GM10248 (cell line): Measurements from ENCODE around the gene ATF1.
"Not testable (repeated sequence)": the region's sequence is repeated elsewhere in the genome, so short reads cannot be mapped to it uniquely, and the experiment has no call there.

Experiments used
- CTCF ChIA-PET: fragments of 300-600 bp; sonication (Branson Sonifier 250); formaldehyde crosslinking; extraction: SDS; loops from one replicate; lab custom pipeline; 2021; ENCODE audit warnings: antibody characterized with exemption; lab: Yijun Ruan, JAX
- POLR2A ChIA-PET: fragments of 350-650 bp; sonication (Branson Sonifier 250); formaldehyde crosslinking; extraction: SDS; loops from one replicate; lab custom pipeline; 2020; ENCODE audit warnings: antibody characterized with exemption; lab: Yijun Ruan, JAX
- DNase-seq: peaks from one replicate; pipeline ENCODE4 v3.0.0; 2012; ENCODE audit errors: extremely low spot score
- CTCF ChIP-seq: IDR thresholded peaks from 2 replicates; pipeline ENCODE4 v1.5.1; 2012; ENCODE audit warnings: mild to moderate bottlenecking, low read depth; ENCODE audit errors: extremely low read depth, missing control alignments, control extremely low read depth

Gene ATF1

GRCh38 chr12:50765095-50765911 lies 1.4 kb downstream of the ATF1 start:
- DNase-seq: peak; percentile 70
- CTCF ChIA-PET: interaction anchor here (0.6 to 3.2 kb wide), 39 partner anchors 11 to 585 kb away, joined by 3 to 53 read pairs (median 4); partner anchors contain the start of gene SLC11A2
- POLR2A ChIA-PET: interaction anchor here (0.5 kb wide), 1 partner anchor 11 kb away, joined by 5 read pairs; no protein-coding TSS in a partner anchor
- TF ChIP-seq CTCF: peak; percentile 64

- ChIA-PET CTCF (interaction anchor here (1.1 to 2.4 kb wide), 7 partner anchors 9 to 455 kb away, joined by 3 to 10 read pairs (median 3); partner anchors contain the start of gene SLC11A2), POLR2A (no interaction called here)
- no peak for DNase-seq
- TF ChIP-seq CTCF: no peak
Measured at GRCh38 chr12:50768391-50768790, 4.5 kb downstream of the ATF1 start.

GRCh38 chr12:50768813-50769212 lies 4.9 kb downstream of the ATF1 start:
- POLR2A ChIA-PET, DNase-seq: not testable (repeated sequence)
- CTCF ChIA-PET: interaction anchor here (1.2 to 1.7 kb wide), 5 partner anchors 9 to 259 kb away, joined by 3 to 4 read pairs (median 3); partner anchors contain the start of gene SLC11A2

GRCh38 chr12:50771409-50771808 lies 7.5 kb downstream of the ATF1 start:
- ChIA-PET POLR2A (no interaction called here), CTCF (no interaction called here)
- DNase-seq: no peak
- no peak for TF ChIP-seq CTCF

GRCh38 chr12:50772470-50772869 lies 8.6 kb downstream of the ATF1 start:
- ChIA-PET POLR2A (no interaction called here), CTCF (interaction anchor here (1.1 to 6.6 kb wide), 2 partner anchors 8 to 21 kb away, joined by 3 to 53 read pairs; partner anchors contain the start of gene ATF1)
- TF ChIP-seq CTCF: no peak
- no peak for DNase-seq

DNA sequence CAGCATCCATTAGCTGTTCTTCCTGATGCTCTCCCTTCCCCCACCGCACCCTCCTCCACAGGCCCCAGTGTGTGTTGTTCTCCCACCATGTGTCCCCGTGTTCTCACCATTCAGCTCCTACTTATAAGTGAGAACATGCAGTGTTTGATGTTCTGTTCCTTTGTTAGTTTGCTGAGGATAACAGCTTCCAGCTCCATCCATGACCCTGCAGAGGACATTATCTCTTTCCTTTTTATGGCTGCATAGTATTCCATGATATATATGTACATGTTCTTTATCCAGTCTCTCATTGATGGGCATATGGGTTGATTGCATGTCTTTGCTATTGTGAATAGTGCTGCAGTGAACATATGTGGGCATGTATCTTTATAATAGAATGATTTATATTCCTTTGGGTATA lies 9.0 kb downstream of the ATF1 start:
- CTCF ChIA-PET: interaction anchor here (1.1 to 6.6 kb wide), 2 partner anchors 8 to 20 kb away, joined by 3 to 53 read pairs; partner anchors contain the start of gene ATF1

More for the DNA sequence above, 9.0 kb downstream of the ATF1 start:
- DNase-seq: no peak
- no peak for TF ChIP-seq CTCF
- POLR2A ChIA-PET: no interaction called here
